Measurements from ENCODE around the gene LHX2.

The LHX2 gene

GRCh38 chr9:124007565-124008302 is 3.8 kb upstream of the LHX2 start:
- no peak for DNase-seq (ENCODE audit: low read depth)
- in situ Hi-C loops (cut with HindIII; ENCODE audit: low sequenced_read_pairs) = no loop called here
- TF ChIP-seq CTCF (IDR thresholded peaks at IDR 0.05; ENCODE audit: low read depth, low read length, missing control alignments) = no peak
- H3K4me3 ChIP-seq (ENCODE audit: low read depth, low read length) = no peak overlapping the region

- no peak for DNase-seq (ENCODE audit: low read depth)
- no peak overlapping the region for H3K4me3 ChIP-seq (ENCODE audit: low read depth, low read length)
- in situ Hi-C loops (cut with HindIII; ENCODE audit: low sequenced_read_pairs) = no loop called here
- no peak for TF ChIP-seq CTCF (IDR thresholded peaks at IDR 0.05; ENCODE audit: low read depth, low read length, missing control alignments)
Measured at GRCh38 chr9:124008303-124008693, 3.3 kb upstream of the LHX2 start.

GRCh38 chr9:124008694-124009530 is 2.7 kb upstream of the LHX2 start:
- in situ Hi-C loops (cut with HindIII; ENCODE audit: low sequenced_read_pairs) = no loop called here
- H3K4me3 ChIP-seq (ENCODE audit: low read depth, low read length) = no peak overlapping the region

GRCh38 chr9:124009531-124010217 is 1.9 kb upstream of the LHX2 start:
- no peak for TF ChIP-seq CTCF (IDR thresholded peaks at IDR 0.05; ENCODE audit: low read depth, low read length, missing control alignments)

More at GRCh38 chr9:124008694-124009530, 2.7 kb upstream of the LHX2 start:
- TF ChIP-seq CTCF (IDR thresholded peaks at IDR 0.05; ENCODE audit: low read depth, low read length, missing control alignments) = no peak
- DNase-seq (ENCODE audit: low read depth) = no peak

GRCh38 chr9:124010303-124010664 is 1.3 kb upstream of the LHX2 start:
- no peak for TF ChIP-seq CTCF (IDR thresholded peaks at IDR 0.05; ENCODE audit: low read depth, low read length, missing control alignments)
- in situ Hi-C loops (cut with HindIII; ENCODE audit: low sequenced_read_pairs) = no loop called here
- H3K4me3 ChIP-seq (ENCODE audit: low read depth, low read length) = no peak overlapping the region
- no peak for DNase-seq (ENCODE audit: low read depth)

More at GRCh38 chr9:124009531-124010217, 1.9 kb upstream of the LHX2 start:
- in situ Hi-C loops (cut with HindIII; ENCODE audit: low sequenced_read_pairs) = no loop called here
- no peak for DNase-seq (ENCODE audit: low read depth)
- no peak overlapping the region for H3K4me3 ChIP-seq (ENCODE audit: low read depth, low read length)

GRCh38 chr9:124010665-124011321 is 775 bp upstream of the LHX2 start:
- DNase-seq (ENCODE audit: low read depth) = no peak
- TF ChIP-seq CTCF (IDR thresholded peaks at IDR 0.05; ENCODE audit: low read depth, low read length, missing control alignments) = no peak
- no peak overlapping the region for H3K4me3 ChIP-seq (ENCODE audit: low read depth, low read length)
- in situ Hi-C loops (cut with HindIII; ENCODE audit: low sequenced_read_pairs) = no loop called here
